WI38 (cell line): ENCODE measurements around the gene BABAM2.

Experiments used
- H3K4me3 ChIP-seq: 2 replicates; pipeline ENCODE4 v1.5.1; 2011; ENCODE audit warnings: low read depth, mild to moderate bottlenecking, control low read depth, low read length
- TF ChIP-seq, protein P1 (sequence below): IDR thresholded peaks from 2 replicates; pipeline ENCODE4 v1.5.1; 2012; ENCODE audit warnings: low read depth, mild to moderate bottlenecking, control low read depth, low read length

Gene BABAM2

DNA sequence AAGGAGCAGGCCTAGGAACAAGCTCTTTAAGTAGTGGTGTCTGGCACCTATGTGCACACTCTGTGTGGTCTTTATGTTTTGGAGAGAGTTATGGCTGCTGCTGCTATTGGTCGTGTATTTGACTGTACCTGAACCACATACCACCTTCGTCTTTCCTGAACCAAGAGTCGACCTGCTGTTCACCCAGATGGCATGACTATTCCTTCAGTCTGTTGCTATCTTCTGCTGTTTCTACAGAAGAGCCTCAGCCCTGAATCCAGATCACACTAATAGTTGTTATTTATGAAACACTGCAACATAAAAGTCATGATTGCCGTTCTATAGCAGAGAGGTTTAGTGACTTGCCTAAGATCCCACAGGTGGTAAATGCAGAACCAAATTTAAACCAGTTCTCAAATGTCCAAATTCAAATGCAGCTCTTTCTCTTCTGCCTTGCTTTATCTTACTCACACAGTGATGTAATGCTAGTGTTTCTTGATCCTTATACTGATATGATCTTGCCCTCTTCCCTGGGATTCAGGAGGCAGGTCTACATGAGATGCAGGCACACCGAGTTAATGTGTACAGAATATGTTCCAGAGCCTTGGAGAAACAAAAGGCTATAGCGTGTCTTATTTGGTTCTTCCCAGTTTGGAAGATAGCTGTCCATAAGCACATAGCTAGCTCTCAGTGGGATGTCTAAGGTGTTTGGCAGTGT lies 380.1 kb downstream of the BABAM2 start:
- no peak overlapping the region for H3K4me3 ChIP-seq
- TF ChIP-seq, protein P1, sequence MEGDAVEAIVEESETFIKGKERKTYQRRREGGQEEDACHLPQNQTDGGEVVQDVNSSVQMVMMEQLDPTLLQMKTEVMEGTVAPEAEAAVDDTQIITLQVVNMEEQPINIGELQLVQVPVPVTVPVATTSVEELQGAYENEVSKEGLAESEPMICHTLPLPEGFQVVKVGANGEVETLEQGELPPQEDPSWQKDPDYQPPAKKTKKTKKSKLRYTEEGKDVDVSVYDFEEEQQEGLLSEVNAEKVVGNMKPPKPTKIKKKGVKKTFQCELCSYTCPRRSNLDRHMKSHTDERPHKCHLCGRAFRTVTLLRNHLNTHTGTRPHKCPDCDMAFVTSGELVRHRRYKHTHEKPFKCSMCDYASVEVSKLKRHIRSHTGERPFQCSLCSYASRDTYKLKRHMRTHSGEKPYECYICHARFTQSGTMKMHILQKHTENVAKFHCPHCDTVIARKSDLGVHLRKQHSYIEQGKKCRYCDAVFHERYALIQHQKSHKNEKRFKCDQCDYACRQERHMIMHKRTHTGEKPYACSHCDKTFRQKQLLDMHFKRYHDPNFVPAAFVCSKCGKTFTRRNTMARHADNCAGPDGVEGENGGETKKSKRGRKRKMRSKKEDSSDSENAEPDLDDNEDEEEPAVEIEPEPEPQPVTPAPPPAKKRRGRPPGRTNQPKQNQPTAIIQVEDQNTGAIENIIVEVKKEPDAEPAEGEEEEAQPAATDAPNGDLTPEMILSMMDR = no peak

DNA sequence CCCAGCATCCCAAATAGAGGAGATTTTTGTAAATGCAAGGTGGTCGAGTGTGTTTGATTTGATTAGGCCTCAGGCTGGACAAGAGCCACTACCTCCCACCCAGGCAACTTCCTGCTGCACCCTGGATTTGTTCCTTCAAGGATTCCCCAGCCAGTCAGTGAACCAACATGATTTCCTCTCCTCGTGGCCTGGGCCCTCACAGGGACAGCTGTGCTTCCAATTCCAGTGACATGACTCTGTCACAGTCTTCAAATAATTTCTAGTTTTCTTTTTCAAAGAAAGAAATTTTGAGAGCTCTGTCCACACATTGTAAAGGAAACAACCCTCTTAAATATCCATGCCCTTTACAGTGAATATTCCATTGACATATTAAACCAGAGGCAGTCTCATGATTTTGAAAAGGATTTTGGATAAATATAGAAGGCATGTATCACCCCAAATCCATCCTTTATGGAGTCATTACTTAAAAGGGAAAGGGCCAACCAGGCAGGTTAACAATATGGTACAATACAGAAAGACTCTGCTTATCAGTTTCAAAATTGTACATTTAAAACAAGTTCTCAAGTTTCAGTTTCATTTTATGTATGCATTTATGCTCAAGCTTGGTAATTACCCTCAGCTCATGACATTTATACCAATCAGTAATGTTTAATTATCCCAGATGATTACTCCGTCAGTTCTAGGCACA lies 380.8 kb downstream of the BABAM2 start:
- TF ChIP-seq, protein P1 = no peak
- no peak overlapping the region for H3K4me3 ChIP-seq

- H3K4me3 ChIP-seq = no peak overlapping the region
- TF ChIP-seq, protein P1 = no peak
These were observed 381.4 kb downstream of the BABAM2 start for GRCh38 chr2:28271919-28272250.

GRCh38 chr2:28273751-28274150 lies 383.2 kb downstream of the BABAM2 start:
- H3K4me3 ChIP-seq = no peak overlapping the region
- TF ChIP-seq, protein P1 = no peak

DNA sequence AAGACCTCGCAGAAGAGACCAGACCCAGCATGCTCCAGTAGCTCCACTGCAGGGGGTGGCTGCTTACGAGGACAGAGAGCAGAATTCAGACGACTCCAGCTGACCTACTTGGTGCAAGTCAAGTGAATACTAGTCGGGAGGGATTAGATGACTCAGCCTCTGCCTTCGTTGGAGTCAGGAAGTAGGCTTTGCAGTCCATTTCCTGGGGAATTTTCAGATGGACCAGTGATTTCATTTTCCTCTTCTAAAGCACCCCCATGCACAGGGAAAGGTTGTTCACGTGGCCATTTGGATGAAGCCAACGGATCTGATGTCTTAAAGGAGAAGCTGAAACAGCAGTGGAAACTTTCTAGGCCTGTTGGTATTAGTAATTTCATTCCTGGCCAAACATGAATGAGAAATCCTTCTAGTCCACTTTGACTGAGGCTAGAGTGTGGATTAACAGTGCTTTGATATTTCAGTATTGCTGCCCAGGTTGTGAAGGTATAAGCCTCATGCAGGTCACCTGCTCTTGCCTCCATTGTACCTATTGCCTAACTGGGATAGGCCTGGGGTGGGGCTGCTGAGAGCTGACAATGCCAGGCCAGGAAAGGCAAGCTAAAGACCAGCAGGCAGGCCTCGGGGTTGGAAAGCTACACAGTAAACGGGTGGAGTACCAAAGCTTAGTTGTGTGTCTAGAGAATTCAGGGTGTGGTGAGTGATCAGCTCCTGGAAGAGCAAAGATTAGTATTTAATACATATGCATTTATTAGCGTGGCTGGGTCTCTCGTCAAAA lies 384.6 kb downstream of the BABAM2 start:
- TF ChIP-seq, protein P1 = no peak
- no peak overlapping the region for H3K4me3 ChIP-seq

GRCh38 chr2:28276076-28276618 lies 385.6 kb downstream of the BABAM2 start:
- TF ChIP-seq, protein P1 = no peak
- H3K4me3 ChIP-seq = no peak overlapping the region
